Astrocyte of the spinal cord (primary cell): Measurements from ENCODE around the gene ADK.

Experiments used
- DNase-seq: peaks from one replicate; pipeline ENCODE4 v3.0.0; 2011; ENCODE audit warnings: low read depth, low spot score
- H3K4me3 ChIP-seq: 2 replicates; pipeline ENCODE4 v1.5.1; 2011; ENCODE audit warnings: low read depth, mild to moderate bottlenecking, low read length, moderate library complexity
- in situ Hi-C: cut with HindIII; loops from 2 replicates; pipeline ENCODE4 v1.10.0; 2017; ENCODE audit warnings: low sequenced_read_pairs
- TF ChIP-seq, protein P1 (sequence below): IDR thresholded peaks from 2 replicates; pipeline ENCODE4 v1.5.1; 2012; ENCODE audit warnings: low read depth, mild to moderate bottlenecking, low read length, inconsistent platforms

Gene ADK

GRCh38 chr10:74436523-74437170, 285.6 kb downstream of the ADK start:
- no peak for DNase-seq
- no peak overlapping the region for H3K4me3 ChIP-seq
- TF ChIP-seq, protein P1, sequence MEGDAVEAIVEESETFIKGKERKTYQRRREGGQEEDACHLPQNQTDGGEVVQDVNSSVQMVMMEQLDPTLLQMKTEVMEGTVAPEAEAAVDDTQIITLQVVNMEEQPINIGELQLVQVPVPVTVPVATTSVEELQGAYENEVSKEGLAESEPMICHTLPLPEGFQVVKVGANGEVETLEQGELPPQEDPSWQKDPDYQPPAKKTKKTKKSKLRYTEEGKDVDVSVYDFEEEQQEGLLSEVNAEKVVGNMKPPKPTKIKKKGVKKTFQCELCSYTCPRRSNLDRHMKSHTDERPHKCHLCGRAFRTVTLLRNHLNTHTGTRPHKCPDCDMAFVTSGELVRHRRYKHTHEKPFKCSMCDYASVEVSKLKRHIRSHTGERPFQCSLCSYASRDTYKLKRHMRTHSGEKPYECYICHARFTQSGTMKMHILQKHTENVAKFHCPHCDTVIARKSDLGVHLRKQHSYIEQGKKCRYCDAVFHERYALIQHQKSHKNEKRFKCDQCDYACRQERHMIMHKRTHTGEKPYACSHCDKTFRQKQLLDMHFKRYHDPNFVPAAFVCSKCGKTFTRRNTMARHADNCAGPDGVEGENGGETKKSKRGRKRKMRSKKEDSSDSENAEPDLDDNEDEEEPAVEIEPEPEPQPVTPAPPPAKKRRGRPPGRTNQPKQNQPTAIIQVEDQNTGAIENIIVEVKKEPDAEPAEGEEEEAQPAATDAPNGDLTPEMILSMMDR, result no peak
- in situ Hi-C loops, result no loop called here

DNA sequence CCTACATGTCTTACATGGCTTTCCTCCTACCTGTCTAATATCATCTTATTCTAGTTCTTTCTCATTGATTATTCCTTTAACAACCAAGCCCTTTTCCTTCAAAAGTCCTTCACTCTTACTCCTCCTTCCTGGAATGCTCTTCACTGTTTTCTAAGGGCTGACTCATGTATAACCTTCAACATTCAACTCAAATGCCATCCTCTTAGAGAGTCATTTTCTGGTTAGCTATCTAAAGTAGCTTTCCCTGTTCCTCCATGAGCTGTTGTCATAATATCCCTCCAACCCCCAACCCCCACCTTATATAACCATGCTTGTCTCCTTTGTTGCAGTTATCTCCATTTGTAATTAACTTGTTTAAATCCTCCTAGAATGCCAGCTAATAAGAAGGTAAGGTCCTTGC, 286.8 kb downstream of the ADK start:
- TF ChIP-seq, protein P1, result no peak
- DNase-seq, result peak; percentile 71
- no peak overlapping the region for H3K4me3 ChIP-seq
- in situ Hi-C loops, result no loop called here

- TF ChIP-seq, protein P1, result no peak
- no peak overlapping the region for H3K4me3 ChIP-seq
- DNase-seq, result no peak
- in situ Hi-C loops, result no loop called here
Observed at GRCh38 chr10:74439213-74439612, 288.2 kb downstream of the ADK start.

GRCh38 chr10:74445493-74445892, 294.5 kb downstream of the ADK start:
- TF ChIP-seq, protein P1, result no peak
- in situ Hi-C loops, result no loop called here
- H3K4me3 ChIP-seq, result no peak overlapping the region
- no peak for DNase-seq

GRCh38 chr10:74450602-74451001, 299.6 kb downstream of the ADK start:
- H3K4me3 ChIP-seq, result no peak overlapping the region
- in situ Hi-C loops, result no loop called here
- TF ChIP-seq, protein P1, result no peak
- no peak for DNase-seq

DNA sequence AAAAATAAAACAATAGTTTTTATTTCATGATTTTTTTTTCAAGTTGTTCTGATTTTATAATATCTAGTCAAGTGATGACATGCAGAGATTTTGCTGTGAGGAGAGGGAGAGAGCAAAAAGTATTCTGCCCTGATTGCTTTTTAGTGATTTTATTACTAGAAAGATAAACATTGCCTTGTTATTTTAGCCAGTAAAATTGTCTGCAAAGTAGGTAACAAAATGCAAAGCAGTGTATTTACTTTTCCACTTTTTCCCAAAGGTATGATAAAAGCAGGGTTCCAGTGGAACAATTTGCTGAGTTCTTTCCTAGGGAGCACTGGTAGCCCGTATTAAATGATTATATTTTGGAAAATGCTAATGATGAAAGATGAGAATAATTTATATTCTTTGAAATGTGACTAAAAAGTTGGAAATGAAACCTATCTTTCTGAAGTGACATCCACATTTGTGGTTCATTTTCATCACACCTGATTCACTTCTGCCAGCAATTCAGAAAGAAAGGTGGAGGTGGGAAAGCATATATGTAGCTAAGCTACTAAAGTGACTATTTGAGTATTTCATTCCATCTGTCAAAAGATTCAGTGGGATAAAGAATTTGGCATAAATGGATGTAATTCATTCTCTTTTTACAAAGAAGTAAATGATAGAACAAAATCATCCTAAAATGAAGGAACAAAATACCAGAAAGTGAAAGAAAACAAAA, 300.3 kb downstream of the ADK start:
- H3K4me3 ChIP-seq, result no peak overlapping the region
- DNase-seq, result no peak
- TF ChIP-seq, protein P1, result no peak
- in situ Hi-C loops, result no loop called here
